Sigmoid colon (tissue), 4 donors: ENCODE data around the gene SLC39A11.

Experiments
- EP300 ChIP-seq, 4 donors: sonication (generic); formaldehyde crosslinking; IDR thresholded peaks; one replicate each; pipeline ENCODE4 v1.6.1; 2017; ENCODE audit warnings: antibody characterized with exemption in 4 of 4
- POLR2A ChIP-seq, 2 donors: fragments of 450-650 bp; IDR thresholded peaks; one replicate each; pipeline ENCODE4 v1.6.1; 2016; ENCODE audit warnings: antibody characterized with exemption in 2 of 2, mild to moderate bottlenecking in 2 of 2, moderate library complexity in 2 of 2
- POLR2AphosphoS5 ChIP-seq, 4 donors: sonication (generic); formaldehyde crosslinking; IDR thresholded peaks; one replicate each; pipeline ENCODE4 v1.6.1; 2017; ENCODE audit warnings: antibody characterized with exemption in 4 of 4
- TF ChIP-seq, protein P1 (sequence below), 4 experiments: fragments of 450-650 bp in 3 of 4; fragments of 200-600 bp in 1 of 4; IDR thresholded peaks; one replicate each; pipeline ENCODE4 v1.5.1; 2016 to 2019; ENCODE audit warnings: antibody characterized with exemption in 4 of 4, mild to moderate bottlenecking in 3 of 4, moderate library complexity in 2 of 4

DNA sequence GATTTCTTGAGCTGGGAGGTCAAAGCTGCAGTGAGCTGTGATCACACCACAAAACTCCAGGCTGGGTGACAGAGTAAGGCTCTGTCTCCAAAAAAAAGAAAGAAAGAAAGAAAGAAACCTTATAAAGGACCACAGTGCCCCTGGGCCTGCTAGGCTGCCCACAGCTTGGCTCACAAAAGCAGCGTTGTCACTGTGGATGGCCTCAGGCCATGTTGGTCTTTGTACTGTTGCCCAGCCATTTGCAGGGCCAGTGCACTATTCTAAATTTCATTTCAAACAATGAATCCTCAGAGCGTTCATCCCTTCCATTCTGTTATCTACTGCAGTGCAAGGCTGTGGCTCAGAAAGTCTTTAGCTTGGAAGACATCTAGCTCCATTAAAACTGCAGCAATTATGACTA lies 208.4 kb downstream of the SLC39A11 start:
- no peak for TF ChIP-seq EP300 (IDR thresholded peaks at IDR 0.05)
- TF ChIP-seq, protein P1, sequence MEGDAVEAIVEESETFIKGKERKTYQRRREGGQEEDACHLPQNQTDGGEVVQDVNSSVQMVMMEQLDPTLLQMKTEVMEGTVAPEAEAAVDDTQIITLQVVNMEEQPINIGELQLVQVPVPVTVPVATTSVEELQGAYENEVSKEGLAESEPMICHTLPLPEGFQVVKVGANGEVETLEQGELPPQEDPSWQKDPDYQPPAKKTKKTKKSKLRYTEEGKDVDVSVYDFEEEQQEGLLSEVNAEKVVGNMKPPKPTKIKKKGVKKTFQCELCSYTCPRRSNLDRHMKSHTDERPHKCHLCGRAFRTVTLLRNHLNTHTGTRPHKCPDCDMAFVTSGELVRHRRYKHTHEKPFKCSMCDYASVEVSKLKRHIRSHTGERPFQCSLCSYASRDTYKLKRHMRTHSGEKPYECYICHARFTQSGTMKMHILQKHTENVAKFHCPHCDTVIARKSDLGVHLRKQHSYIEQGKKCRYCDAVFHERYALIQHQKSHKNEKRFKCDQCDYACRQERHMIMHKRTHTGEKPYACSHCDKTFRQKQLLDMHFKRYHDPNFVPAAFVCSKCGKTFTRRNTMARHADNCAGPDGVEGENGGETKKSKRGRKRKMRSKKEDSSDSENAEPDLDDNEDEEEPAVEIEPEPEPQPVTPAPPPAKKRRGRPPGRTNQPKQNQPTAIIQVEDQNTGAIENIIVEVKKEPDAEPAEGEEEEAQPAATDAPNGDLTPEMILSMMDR (IDR thresholded peaks at IDR 0.05) = no peak
- no peak for TF ChIP-seq POLR2AphosphoS5 (IDR thresholded peaks at IDR 0.05)
- TF ChIP-seq POLR2A (IDR thresholded peaks at IDR 0.05) = no peak
